HEK293T (cell line): ENCODE results near the gene CLIP3.
"Not testable (repeated sequence)": the region's sequence is repeated elsewhere in the genome, so short reads cannot be mapped to it uniquely, and the experiment has no call there.

Experiments used
- CTCF ChIA-PET: fragments of 350-600 bp; formaldehyde crosslinking; extraction: SDS; loops from one replicate; lab custom pipeline; 2021; ENCODE audit warnings: antibody characterized with exemption, inconsistent platforms; lab: Yijun Ruan, JAX
- POLR2A ChIA-PET: fragments of 350-600 bp; formaldehyde crosslinking; extraction: SDS; loops from one replicate; lab custom pipeline; 2020; ENCODE audit warnings: antibody characterized with exemption, inconsistent platforms; lab: Yijun Ruan, JAX
- DNase-seq: peaks from one replicate; pipeline ENCODE4 v3.0.0; 2012; ENCODE audit warnings: mixed read lengths; ENCODE audit errors: extremely low spot score
- ARNT ChIP-seq: fragments of 450-650 bp; IDR thresholded peaks from 2 replicates; pipeline ENCODE4 v1.6.1; 2017; ENCODE audit warnings: mild to moderate bottlenecking
- BHLHE40 ChIP-seq: fragments of 450-650 bp; IDR thresholded peaks from 2 replicates; pipeline ENCODE4 v1.6.1; 2016; ENCODE audit warnings: mild to moderate bottlenecking, moderate library complexity, borderline replicate concordance
- CTBP1 ChIP-seq: fragments of 450-650 bp; IDR thresholded peaks from 2 replicates; pipeline ENCODE4 v1.6.1; 2016; ENCODE audit warnings: borderline replicate concordance
- ELF4 ChIP-seq: fragments of 450-650 bp; IDR thresholded peaks from 2 replicates; pipeline ENCODE4 v1.6.1; 2017; ENCODE audit warnings: antibody characterized with exemption
- FOXA1 ChIP-seq: fragments of 450-650 bp; IDR thresholded peaks from 2 replicates; pipeline ENCODE4 v1.6.1; 2016; ENCODE audit warnings: mild to moderate bottlenecking
- FOXK2 ChIP-seq: fragments of 450-650 bp; IDR thresholded peaks from 2 replicates; pipeline ENCODE4 v1.6.1; 2016; ENCODE audit warnings: mild to moderate bottlenecking
- FOXM1 ChIP-seq: fragments of 450-650 bp; IDR thresholded peaks from 2 replicates; pipeline ENCODE4 v1.6.1; 2017; ENCODE audit warnings: mild to moderate bottlenecking, borderline replicate concordance
- HDGF ChIP-seq: fragments of 450-650 bp; IDR thresholded peaks from 2 replicates; pipeline ENCODE4 v1.6.1; 2017; ENCODE audit warnings: antibody characterized with exemption, borderline replicate concordance
- L3MBTL2 ChIP-seq: fragments of 450-650 bp; conservative IDR thresholded peaks from 2 replicates; pipeline ENCODE4 v1.6.1; 2016; ENCODE audit warnings: mild to moderate bottlenecking
- LEF1 ChIP-seq: fragments of 450-650 bp; IDR thresholded peaks from 2 replicates; pipeline ENCODE4 v1.6.1; 2017; ENCODE audit warnings: mild to moderate bottlenecking, borderline replicate concordance
- NFRKB ChIP-seq: fragments of 450-650 bp; IDR thresholded peaks from 2 replicates; pipeline ENCODE4 v1.6.1; 2016; ENCODE audit warnings: mild to moderate bottlenecking, moderate library complexity
- SP1 ChIP-seq: fragments of 450-650 bp; IDR thresholded peaks from 2 replicates; pipeline ENCODE4 v1.6.1; 2017
- SUZ12 ChIP-seq: fragments of 450-650 bp; IDR thresholded peaks from 2 replicates; pipeline ENCODE4 v1.6.1; 2016; ENCODE audit warnings: mild to moderate bottlenecking
- TARDBP ChIP-seq: fragments of 450-650 bp; IDR thresholded peaks from 2 replicates; pipeline ENCODE4 v1.6.1; 2016
- ZNF384 ChIP-seq: fragments of 450-650 bp; IDR thresholded peaks from 2 replicates; pipeline ENCODE4 v1.6.1; 2016
- TF ChIP-seq, protein P1 (sequence below): fragments of 450-650 bp; IDR thresholded peaks from 2 replicates; pipeline ENCODE4 v1.6.1; 2016

Gene CLIP3

DNA sequence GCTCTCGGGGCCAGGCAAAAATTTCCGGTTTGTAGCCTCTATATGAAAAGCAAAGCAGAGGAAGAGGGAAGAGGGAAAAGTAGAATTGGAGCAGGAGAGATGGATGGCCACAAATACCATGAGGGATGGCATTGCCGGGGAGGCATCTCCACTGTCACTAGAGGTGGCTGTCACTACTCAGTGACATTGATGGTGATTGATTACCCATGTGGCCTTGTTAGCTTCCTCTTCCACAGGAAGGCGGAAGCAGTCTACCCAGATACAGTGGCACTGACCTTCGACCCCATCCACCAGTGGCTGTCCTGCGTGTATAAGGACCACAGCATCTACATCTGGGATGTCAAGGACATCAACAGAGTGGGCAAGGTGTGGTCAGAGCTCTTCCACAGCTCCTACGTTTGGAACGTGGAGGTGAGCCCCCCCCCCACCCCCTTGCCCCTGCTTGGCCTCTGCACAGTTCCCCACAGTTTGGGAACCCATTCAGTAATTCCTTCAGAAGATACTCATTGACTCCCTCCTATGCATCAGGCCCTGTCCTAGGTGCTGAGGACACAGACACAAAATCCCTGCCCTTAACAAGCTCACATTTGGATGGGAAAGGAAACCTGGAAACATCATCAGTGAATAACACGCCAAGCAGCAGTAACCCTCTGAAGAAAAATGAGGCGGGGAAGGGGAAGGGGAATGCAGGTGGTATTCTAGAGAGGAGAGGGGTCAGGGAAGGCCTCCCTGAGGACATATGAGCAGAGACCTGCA lies 40.6 kb upstream of the CLIP3 start:
- DNase-seq = no peak
- CTCF ChIA-PET = no interaction called here
- POLR2A ChIA-PET = no interaction called here
- TF ChIP-seq L3MBTL2 = no peak
- TF ChIP-seq, protein P1, sequence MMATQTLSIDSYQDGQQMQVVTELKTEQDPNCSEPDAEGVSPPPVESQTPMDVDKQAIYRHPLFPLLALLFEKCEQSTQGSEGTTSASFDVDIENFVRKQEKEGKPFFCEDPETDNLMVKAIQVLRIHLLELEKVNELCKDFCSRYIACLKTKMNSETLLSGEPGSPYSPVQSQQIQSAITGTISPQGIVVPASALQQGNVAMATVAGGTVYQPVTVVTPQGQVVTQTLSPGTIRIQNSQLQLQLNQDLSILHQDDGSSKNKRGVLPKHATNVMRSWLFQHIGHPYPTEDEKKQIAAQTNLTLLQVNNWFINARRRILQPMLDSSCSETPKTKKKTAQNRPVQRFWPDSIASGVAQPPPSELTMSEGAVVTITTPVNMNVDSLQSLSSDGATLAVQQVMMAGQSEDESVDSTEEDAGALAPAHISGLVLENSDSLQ = peak; percentile 63; the same call in 1 of the 2 replicates

DNA sequence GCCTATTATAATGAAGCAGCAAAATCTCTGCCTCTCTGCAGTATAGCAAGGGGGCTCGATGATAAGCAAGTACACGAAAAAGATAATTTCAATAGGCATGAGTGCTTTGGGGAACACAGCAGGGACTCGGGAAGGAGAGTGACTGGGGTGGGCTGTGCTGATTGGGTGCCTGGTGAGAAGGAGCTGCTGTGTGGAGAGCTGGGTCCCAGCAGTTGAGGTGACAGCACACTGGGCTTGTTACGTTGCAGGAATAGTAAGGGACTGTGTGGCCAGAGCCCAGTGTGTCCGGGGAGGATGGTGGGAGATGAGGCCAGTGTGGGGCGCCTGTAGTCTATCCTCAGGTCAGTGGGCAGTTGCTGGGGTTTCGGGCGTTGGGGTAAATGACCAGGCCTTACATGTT lies 39.4 kb upstream of the CLIP3 start:
- DNase-seq = no peak
- no peak for TF ChIP-seq LEF1
- no peak for TF ChIP-seq FOXA1
- TF ChIP-seq FOXM1 = no peak
- TF ChIP-seq HDGF = no peak
- TF ChIP-seq FOXK2 = no peak
- TF ChIP-seq ELF4 = no peak
- POLR2A ChIA-PET = no interaction called here
- CTCF ChIA-PET = no interaction called here

DNA sequence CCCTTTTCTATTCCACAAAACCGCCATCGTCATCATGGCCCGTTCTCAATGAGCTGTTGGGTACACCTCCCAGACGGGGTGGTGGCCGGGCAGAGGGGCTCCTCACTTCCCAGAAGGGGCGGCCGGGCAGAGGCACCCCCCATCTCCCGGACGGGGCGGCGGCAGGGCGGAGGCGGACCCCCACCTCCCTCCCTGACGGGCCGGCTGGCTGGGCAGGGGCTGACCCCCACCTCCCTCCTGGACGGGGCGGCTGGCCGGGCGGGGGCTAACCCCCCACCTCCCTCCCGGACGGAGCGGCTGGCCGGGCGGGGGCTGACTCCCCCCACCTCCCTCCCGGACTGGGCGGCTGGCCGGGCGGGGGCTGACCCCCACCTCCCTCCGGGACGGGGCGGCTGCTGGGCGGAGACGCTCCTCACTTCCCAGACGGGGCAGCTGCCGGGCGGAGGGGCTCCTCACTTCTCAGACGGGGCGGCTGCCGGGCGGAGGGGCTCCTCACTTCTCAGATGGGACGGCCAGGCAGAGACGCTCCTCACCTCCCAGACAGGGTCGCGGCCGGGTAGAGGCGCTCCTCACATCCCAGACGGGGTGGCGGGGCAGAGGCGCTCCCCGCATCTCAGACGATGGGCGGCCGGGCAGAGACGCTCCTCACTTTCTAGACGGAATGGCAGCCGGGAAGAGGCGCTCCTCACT lies 36.3 kb upstream of the CLIP3 start:
- DNase-seq, CTCF ChIA-PET, POLR2A ChIA-PET: not testable (repeated sequence)

DNA sequence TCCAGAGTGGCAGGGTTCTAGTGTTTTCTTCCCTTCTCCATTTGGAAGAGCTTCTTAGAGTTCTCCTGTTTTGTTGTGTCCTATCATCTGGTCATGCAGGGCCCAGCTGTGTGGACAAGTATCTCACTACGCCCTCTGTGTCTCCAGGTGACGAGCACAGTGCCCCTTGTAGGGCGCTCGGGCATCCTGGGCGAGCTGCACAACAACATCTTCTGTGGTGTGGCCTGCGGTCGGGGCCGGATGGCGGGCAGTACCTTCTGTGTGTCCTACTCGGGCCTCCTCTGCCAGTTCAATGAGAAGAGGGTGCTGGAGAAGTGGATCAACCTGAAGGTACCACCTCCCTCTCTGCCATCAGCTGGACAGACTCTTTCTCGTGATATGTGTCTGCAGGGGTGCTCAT lies 35.0 kb upstream of the CLIP3 start:
- DNase-seq = no peak
- POLR2A ChIA-PET = no interaction called here
- CTCF ChIA-PET = no interaction called here
- no peak for TF ChIP-seq HDGF
- TF ChIP-seq NFRKB = no peak
- no peak for TF ChIP-seq LEF1
- TF ChIP-seq FOXK2 = no peak
- TF ChIP-seq SP1 = no peak
- no peak for TF ChIP-seq SUZ12
- no peak for TF ChIP-seq FOXA1
- TF ChIP-seq TARDBP = no peak
- no peak for TF ChIP-seq ZNF384
- no peak for TF ChIP-seq BHLHE40
- no peak for TF ChIP-seq CTBP1
- TF ChIP-seq L3MBTL2 = no peak
- TF ChIP-seq ARNT = no peak
- TF ChIP-seq, protein P1 = no peak
- TF ChIP-seq ELF4 = no peak

DNA sequence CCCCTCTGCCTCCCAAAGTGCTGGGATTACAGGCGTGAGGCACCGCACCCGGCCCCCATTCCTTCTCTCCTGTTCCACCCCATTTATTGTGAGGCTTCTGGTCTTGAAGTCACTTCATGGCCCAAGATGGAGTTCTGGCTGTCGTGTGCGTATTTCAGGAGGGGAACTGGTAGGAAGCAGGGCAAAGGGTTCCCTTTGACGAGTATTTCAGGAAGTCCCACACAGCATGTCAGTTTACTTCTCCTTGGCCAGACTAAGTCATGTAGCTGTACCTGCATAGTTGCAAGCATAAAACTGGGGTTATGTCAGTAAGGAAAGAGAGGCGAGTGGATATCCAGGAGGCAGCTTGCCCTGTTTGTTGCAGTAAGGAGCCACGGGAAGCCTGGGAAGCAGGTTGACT lies 32.2 kb upstream of the CLIP3 start:
- CTCF ChIA-PET = no interaction called here
- POLR2A ChIA-PET = no interaction called here
- DNase-seq = no peak
- TF ChIP-seq ZNF384 = no peak
- TF ChIP-seq NFRKB = no peak
- no peak for TF ChIP-seq FOXA1
- TF ChIP-seq, protein P1 = no peak
- no peak for TF ChIP-seq FOXM1
- no peak for TF ChIP-seq SUZ12
- no peak for TF ChIP-seq SP1
- TF ChIP-seq TARDBP = no peak
- no peak for TF ChIP-seq HDGF
- no peak for TF ChIP-seq LEF1
- TF ChIP-seq FOXK2 = no peak
- TF ChIP-seq BHLHE40 = no peak
- TF ChIP-seq ARNT = no peak
- no peak for TF ChIP-seq ELF4

DNA sequence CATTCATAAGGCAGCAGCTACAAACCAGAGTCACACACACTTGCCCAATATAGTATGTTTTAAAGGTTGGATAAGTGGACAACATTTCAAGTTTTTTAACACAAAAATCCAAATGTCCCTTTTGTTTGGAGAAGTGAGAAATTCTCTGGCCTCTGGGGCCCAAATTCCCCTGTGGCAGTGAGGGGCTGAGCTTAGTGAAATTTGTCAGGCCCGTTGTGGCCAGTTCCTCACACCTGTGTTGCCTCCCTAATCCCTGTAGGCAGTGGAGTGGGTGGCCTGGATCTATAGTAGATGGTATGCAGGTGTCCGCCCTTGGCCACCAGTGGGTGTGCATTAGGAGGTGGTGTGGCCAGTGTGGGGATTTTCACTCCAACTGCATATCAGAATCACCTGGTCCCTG lies 28.7 kb upstream of the CLIP3 start:
- ChIA-PET CTCF (no interaction called here), POLR2A (interaction anchor here (1.5 kb wide), 1 partner anchor 53 kb away, joined by 5 read pairs; the partner anchor contains the start of gene POLR2I)
- TF ChIP-seq L3MBTL2 = no peak
- no peak for TF ChIP-seq NFRKB
- TF ChIP-seq ELF4 = no peak
- no peak for TF ChIP-seq ARNT
- TF ChIP-seq ZNF384 = no peak
- TF ChIP-seq SUZ12 = no peak
- no peak for TF ChIP-seq LEF1
- TF ChIP-seq SP1 = no peak
- no peak for TF ChIP-seq HDGF
- TF ChIP-seq FOXA1 = no peak
- no peak for TF ChIP-seq TARDBP
- no peak for DNase-seq
